ENCODE data around the gene TUNAR.
"Not testable (repeated sequence)": the region's sequence is repeated elsewhere in the genome, so short reads cannot be mapped to it uniquely, and the experiment has no call there.

TUNAR gene

GRCh38 chr14:95956601-95957460, 80.2 kb downstream of the TUNAR start:
- no peak overlapping the region for H3K4me3 ChIP-seq (ENCODE audit: low read depth, low read length)
- no peak for TF ChIP-seq CTCF (IDR thresholded peaks at IDR 0.05; ENCODE audit: low read depth, low read length, missing control alignments)
- no peak for DNase-seq (ENCODE audit: low read depth)

- no peak for DNase-seq (ENCODE audit: low read depth)
- no peak overlapping the region for H3K4me3 ChIP-seq (ENCODE audit: low read depth, low read length)
- TF ChIP-seq CTCF (IDR thresholded peaks at IDR 0.05; ENCODE audit: low read depth, low read length, missing control alignments): no peak
Observed at GRCh38 chr14:95958105-95958504, 81.5 kb downstream of the TUNAR start.

- H3K4me3 ChIP-seq (ENCODE audit: low read depth, low read length): no peak overlapping the region
- DNase-seq (ENCODE audit: low read depth): no peak
- no peak for TF ChIP-seq CTCF (IDR thresholded peaks at IDR 0.05; ENCODE audit: low read depth, low read length, missing control alignments)
Observed at GRCh38 chr14:95959317-95959716, 82.7 kb downstream of the TUNAR start.

- TF ChIP-seq CTCF (IDR thresholded peaks at IDR 0.05; ENCODE audit: low read depth, low read length, missing control alignments): no peak
- no peak overlapping the region for H3K4me3 ChIP-seq (ENCODE audit: low read depth, low read length)
- no peak for DNase-seq (ENCODE audit: low read depth)
Observed at GRCh38 chr14:95961481-95961880, 84.8 kb downstream of the TUNAR start.

- no peak overlapping the region for H3K4me3 ChIP-seq (ENCODE audit: low read depth, low read length)
- no peak for DNase-seq (ENCODE audit: low read depth)
- no peak for TF ChIP-seq CTCF (IDR thresholded peaks at IDR 0.05; ENCODE audit: low read depth, low read length, missing control alignments)
Observed at GRCh38 chr14:95964901-95965300, 88.3 kb downstream of the TUNAR start.

- H3K4me3 ChIP-seq (ENCODE audit: low read depth, low read length); DNase-seq (ENCODE audit: low read depth): not testable (repeated sequence)
Observed at GRCh38 chr14:95968048-95968447, 91.4 kb downstream of the TUNAR start.
